Epithelial cell of prostate (primary cell): ENCODE data around the gene NFU1.
A peak's percentile ranks its signal among the peaks of the same experiment; 100 is the strongest.

Experiments used
- DNase-seq: peaks from one replicate; pipeline ENCODE4 v3.0.0-alpha.2; 2011; ENCODE audit warnings: low read depth, low spot score
- H3K27ac ChIP-seq: fragments of 450-650 bp; 2 replicates; pipeline ENCODE4 v1.5.1; 2017; ENCODE audit warnings: mild to moderate bottlenecking

The NFU1 gene

DNA sequence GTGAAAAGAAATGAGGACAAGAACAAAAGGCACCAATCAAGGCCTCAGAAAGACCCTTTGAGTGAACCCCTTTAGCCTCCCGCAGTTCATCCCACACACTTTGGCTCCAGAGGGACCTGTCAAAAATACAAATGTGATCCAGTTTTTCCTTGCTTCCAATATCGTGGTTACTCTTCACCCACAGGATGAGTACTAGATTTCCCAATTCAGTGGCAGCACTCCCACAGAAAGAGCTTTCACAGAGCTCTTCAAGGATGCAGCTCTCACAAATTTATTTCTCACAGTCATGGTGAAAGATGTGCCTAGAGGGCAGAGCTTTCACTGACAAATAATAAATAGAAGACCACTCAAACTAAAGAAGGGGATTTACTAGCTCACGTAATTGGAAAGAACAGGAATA lies 47.2 kb downstream of the NFU1 start:
- no peak for DNase-seq
- no peak overlapping the region for H3K27ac ChIP-seq

DNA sequence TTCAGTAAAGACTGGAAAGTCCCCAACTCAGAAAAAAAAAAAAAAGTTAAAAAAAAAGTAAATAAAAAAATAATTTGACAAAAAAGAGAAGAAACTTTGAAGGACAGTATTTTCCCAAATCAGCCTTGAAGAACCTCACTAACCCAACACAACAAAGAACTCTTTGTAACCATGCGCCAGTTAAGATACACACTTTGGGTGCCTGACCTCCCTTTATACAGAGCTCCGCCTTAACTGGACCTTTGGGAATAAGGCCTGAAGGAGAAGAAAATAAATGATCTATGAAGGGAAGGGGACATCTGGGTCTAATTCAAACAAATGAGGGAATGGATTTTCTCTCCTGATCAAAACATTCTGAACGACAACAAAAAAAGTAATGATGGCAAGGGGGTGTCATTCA lies 48.0 kb downstream of the NFU1 start:
- H3K27ac ChIP-seq = no peak overlapping the region
- no peak for DNase-seq

- H3K27ac ChIP-seq = peak overlapping the region; percentile 83
- DNase-seq = no peak
Measured at GRCh38 chr2:69387770-69388481, 49.3 kb downstream of the NFU1 start.

DNA sequence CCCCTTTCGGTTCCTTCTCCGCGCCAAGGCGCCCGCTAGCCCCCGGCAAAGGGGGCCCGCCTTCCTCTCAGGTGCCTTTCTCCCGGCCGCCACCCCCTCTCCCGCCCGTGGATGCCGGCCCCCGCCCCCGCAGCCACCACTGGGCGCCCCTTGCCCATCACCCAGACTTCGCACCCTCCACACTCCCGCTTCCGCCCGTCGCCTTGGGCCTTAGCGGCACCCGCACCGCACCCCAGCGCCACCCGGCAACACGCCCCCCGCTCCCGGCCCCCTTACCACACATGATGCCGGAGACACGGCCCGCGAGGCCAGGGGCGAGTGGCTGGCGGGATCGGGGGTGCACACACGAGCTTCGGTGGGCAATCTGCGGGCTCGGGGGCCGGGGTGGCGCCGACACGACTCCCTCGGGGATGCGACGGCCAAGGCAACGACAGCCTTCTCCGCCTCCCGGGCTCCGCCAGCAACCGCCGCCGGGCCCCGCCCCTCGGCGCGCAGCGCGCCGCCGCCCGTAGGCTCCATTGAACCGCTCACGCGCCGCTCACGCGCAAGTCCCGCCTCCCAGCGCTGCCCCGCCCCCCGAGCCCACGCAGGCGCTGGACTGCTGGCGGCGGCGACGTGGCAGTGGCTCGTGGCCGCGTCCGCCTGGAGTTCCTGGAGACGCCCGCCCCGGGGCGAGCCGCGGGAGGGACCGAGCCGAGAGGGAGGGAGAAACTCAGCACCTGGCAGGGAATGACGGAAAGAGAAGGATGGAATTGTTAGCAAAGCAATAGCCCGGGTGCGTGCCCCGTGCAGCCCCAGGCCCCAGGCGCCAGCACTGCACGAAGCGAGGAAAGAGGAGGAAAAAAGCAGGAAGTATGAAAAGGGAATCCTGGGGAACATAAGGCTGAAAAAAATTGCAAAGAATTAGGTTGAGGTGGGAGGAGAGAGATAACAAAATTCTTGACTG lies 50.2 kb downstream of the NFU1 start, which contains the start of gene GFPT1:
Gene GFPT1 (minus strand): TSS at position 439 of the 946 bp plus-strand sequence. CDS start 156 bp downstream, at position 283.
- DNase-seq = peak; percentile 49
- peak within 1 kb of the TSS; percentile 83 for H3K27ac ChIP-seq

DNA sequence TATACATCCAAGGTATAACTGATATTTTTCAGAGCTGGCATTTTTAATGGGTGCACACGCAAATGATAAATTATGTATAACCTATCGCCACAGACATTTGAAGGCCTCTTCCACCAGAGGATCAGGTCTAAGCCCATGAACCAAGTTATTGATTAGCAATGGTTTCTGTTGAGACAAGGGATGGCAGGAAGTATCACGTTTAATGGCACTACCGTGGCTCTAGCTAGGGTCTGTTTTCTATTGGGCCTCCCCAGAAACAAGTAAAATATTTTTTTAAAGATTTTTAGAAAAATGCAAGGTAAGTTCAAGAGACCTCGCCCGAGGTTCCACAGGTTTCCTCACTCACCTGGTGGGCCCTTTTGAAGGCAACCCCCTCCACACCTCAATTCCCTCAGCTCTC lies 50.9 kb downstream of the NFU1 start:
- no peak for DNase-seq
- peak overlapping the region; percentile 83 for H3K27ac ChIP-seq

- H3K27ac ChIP-seq = peak overlapping the region; percentile 83
- no peak for DNase-seq
Measured at GRCh38 chr2:69385443-69386151, 51.6 kb downstream of the NFU1 start.

- DNase-seq = no peak
- H3K27ac ChIP-seq = peak overlapping the region; percentile 83
Measured at GRCh38 chr2:69384618-69385081, 52.6 kb downstream of the NFU1 start.

DNA sequence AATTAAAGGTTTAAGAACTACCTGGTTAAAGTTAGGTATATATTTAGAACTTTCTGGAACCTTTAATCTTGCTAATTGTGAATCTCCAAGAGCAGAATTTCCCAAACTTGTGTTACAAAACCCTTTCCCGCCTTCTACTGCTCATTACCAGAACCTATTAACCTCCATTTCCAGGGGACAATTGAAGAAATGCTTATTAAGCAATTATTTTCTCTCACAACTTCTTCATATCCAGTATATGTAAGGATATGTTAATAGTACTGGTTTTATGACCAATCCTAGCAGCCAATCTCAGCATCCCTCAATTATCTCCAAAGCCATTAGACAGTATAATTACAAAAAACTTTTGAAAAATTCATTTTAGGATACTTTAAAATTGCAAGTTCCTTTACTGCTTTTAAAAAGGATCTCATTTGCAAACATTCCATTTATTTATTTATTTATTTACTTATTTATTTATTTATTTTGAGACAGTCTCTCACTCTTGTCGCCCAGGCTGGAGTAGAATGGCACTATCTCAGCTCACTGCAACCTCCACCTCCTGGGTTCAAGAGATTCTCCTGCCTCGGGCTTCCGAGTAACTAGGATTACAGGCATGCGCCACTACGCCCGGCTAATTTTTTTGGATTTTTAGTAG lies 53.9 kb downstream of the NFU1 start:
- H3K27ac ChIP-seq = peak overlapping the region; percentile 83
- DNase-seq = no peak

DNA sequence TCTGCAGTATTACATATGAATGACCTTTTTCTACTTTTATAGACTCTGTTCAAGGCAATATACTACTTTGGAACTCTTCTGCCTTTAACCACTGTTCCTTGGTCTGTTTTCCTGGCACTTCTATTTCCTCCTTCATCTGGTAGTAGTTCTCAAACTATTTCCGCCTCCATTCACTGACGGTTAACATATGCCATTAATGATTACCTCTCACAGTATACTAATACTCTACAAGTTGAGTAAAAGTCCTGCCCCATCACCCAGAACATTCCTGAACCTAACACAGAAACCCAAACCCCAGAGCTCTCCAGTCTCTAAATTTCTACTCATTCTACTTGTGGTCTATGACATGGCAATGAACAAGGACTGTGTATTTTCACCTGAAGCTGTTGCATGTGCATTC lies 54.7 kb downstream of the NFU1 start:
- H3K27ac ChIP-seq = peak overlapping the region; percentile 83

DNA sequence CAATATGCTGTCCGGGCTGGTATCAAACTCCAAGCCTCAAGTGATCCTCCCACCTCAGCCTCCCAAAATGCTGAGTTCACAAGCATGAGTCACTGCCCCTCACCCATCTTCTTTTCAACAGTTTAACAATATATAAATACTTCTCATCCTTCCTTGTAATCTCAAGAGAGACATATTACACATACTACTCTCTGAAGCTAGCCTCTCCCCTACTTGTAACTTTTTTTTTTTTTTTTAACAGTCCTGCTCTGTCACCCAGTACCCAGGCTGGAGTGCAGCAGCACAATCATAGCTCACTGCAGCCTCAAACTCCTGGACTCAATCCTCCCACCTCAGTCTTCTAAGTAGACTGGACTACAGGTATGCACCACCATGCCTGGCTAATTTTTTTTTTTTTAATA lies 55.9 kb downstream of the NFU1 start:
- no peak for DNase-seq
- peak overlapping the region; percentile 83 for H3K27ac ChIP-seq

More for the DNA sequence above, 54.7 kb downstream of the NFU1 start:
- no peak for DNase-seq

- H3K27ac ChIP-seq = peak overlapping the region; percentile 83
Measured at GRCh38 chr2:69380072-69380917, 56.9 kb downstream of the NFU1 start.

GRCh38 chr2:69376403-69376802 lies 60.8 kb downstream of the NFU1 start:
- DNase-seq = no peak

More at GRCh38 chr2:69380072-69380917, 56.9 kb downstream of the NFU1 start:
- DNase-seq = no peak

DNA sequence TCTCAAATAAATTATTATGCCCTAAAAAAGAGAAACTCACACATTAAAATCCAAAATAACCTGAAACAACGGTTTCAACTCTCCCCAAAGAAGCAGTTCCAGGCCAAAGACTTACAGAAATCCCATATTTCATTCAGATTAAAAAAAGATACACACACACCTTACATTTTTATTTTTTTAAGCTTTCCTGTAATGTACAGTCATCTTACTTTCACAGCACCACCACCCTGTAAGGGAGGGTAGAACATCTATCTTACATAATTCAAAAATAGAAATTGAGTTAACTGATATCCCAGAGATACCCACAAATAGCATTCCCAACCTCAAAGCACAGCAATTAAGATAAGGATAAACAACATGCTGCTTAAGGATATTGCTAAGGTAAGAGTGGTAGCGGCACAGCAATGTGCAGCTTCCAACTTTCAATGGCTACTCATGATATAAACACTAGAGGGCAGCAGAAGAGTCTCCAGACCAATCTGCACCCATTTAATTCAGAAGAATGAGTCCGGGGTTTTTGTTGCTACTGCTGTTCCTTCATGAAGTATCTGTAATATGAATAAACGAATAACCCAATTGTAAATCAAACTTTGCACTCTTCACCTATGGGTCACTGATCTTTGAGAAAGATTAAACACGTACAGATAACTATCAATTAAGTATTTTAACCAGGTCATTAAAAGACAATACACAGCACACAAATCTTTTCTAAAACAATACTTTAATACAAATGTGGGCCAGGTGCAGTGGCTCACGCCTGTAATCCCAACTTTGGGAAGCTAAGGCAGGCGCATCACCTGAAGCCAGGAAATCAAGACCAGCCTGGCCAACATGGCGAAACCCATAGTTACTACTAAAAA lies 61.5 kb downstream of the NFU1 start:
- no peak for DNase-seq

More at GRCh38 chr2:69376403-69376802, 60.8 kb downstream of the NFU1 start:
- no peak overlapping the region for H3K27ac ChIP-seq

GRCh38 chr2:69372767-69373166 lies 64.5 kb downstream of the NFU1 start:
- no peak overlapping the region for H3K27ac ChIP-seq
- no peak for DNase-seq

More for the DNA sequence above, 61.5 kb downstream of the NFU1 start:
- no peak overlapping the region for H3K27ac ChIP-seq

- no peak for DNase-seq
- H3K27ac ChIP-seq = no peak overlapping the region
Measured at GRCh38 chr2:69369802-69370201, 67.4 kb downstream of the NFU1 start.

DNA sequence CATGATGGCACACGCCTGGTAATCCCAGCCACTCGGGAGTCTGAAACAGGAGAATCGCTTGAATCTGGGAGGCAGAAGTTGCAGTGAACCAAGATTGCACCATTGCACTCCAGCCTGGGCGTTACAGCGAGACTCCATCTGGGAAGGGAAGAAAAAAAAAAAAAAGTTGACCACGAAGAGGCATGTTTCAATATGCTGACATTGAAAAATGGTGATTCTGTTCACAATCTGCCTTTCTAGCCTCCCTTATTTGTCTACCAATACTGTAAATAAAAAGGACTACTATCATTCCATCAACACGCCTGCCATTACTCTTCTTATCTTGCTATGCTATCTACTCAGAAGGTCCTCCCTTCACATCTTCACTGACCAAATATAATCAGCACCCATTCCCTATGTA lies 68.6 kb downstream of the NFU1 start:
- DNase-seq = no peak
- no peak overlapping the region for H3K27ac ChIP-seq

- H3K27ac ChIP-seq = peak overlapping the region; percentile 70
- no peak for DNase-seq
Measured at GRCh38 chr2:69359371-69359770, 77.9 kb downstream of the NFU1 start.

DNA sequence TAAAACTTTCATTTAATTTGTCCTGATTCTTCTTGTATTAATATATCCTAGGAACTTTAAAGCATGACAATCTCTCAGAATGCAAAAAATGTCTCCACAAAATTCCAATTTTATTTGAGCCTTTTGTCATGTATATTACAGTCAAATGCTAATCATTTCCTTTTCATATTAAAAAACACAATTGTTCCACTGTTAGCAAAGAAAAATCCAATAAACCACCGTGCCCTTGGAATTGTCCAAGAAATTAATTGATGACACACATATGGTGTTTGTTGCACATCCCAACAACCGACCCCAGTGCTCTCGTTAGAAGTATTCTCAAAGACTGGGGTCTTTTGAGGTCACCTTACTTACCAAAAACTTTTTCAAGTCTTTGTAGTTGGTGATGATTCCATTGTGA lies 78.3 kb downstream of the NFU1 start:
- H3K27ac ChIP-seq = no peak overlapping the region
- DNase-seq = no peak
